DMS114 treated with DMSO at 0.1 percent for 48 hours (cell line): ENCODE measurements around the gene DHRS12.
"Not testable (repeated sequence)": the region's sequence is repeated elsewhere in the genome, so short reads cannot be mapped to it uniquely, and the experiment has no call there.

ENCODE experiments used
- DNase-seq: peaks from one replicate; lab custom pipeline; 2025; ENCODE audit not compliant: unreplicated experiment; lab: John Stamatoyannopoulos, UW

The DHRS12 gene

GRCh38 chr13:51828730-51829567 lies 25.0 kb upstream of the DHRS12 start:
- DNase-seq, result no peak

DNA sequence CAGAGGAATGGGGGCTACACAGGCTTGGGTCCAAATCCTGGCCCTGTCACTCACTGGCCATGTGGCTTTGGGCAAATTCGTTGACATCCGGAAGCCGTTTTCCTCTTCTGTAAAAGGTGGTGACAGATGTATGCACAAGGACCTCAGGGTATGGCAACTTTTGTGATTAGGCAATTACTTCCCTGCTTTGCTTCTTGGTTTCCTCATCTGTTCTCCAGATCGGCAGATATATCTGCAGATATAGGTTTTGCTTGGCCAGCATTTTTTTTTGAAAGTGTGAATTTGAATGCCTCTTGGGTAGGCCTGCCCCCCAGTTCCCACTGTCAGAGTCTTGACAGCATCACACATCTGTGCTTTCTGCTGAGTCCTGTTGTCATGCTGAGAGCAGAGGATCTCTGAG lies 23.3 kb upstream of the DHRS12 start:
- no peak for DNase-seq

GRCh38 chr13:51826606-51827005 lies 22.6 kb upstream of the DHRS12 start:
- DNase-seq, result no peak

GRCh38 chr13:51825681-51826254 lies 21.8 kb upstream of the DHRS12 start:
- no peak for DNase-seq

DNA sequence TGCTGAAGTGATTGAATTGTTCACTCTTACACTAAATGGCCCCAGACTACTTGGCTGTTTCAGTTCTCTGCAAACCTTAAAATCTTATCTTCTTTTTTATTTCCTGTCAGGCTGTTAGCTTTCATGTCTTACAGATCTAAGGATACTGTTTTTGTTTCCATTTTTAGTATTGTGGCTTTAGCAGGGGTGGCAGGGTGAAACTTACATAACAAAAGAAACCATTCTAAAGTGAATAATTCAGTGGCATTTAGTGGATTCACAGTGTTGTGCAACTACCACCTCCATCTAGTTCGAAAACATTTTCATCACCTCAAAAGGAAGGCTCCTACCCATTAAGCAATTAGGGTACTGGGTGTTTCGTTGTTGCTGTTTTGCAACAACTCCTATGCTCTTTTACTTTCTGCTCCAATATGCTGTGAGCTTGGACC lies 21.2 kb upstream of the DHRS12 start:
- no peak for DNase-seq

- not testable (repeated sequence) for DNase-seq
Measured at GRCh38 chr13:51824712-51825111, 20.7 kb upstream of the DHRS12 start.

- no peak for DNase-seq
Measured at GRCh38 chr13:51823863-51824262, 19.9 kb upstream of the DHRS12 start.

DNA sequence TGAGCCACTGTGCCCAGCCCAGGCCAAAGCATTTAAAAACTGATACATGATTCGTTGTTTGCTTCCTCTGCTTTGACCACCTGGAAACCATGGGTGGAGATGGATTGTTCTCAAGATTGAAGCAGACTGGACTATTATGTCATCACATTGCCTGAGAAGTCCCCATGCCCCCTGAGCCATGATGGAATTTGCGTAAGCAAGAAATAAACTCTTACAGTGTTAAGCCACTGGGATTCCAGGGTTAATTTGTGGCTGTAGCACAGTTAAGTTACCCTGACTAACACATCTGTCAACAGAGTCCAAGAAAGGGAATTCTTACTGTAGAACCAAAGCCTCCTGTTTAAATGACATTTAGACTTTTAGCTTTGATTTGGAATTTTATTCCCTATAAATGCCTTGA lies 19.4 kb upstream of the DHRS12 start:
- no peak for DNase-seq

DNA sequence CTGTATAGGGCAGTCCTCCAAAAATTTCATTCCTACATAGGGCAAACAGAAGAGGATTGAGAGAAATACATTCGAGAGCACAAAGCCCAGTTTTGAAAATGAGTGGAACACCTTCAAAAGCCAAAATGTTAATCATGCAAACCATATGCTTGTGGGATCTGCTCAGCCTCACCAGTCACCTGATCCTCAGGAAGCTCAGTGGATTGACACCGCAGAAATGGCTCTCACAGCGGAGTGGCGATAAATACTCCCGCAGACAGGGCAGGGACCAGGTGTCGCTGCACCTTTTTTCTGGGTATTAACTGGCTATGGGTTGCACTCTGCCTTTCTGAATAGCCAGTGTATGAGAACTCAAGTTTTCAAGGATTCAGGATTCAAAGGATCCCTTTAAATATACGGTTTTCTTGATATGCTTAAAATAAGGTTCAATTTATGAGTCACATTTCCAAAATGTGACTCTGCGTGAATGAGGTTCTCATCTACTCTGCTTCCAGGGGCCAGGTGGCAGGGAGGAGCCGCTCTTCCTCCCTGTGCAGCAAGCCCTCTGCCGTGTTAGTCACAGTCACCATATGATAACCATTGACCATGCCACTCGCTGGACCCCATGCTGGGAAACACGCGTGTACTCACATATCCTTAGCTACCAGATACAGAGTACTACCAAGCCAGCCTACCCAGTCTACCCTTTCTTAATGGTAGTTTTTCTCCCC lies 18.3 kb upstream of the DHRS12 start:
- DNase-seq, result no peak

GRCh38 chr13:51821606-51822005 lies 17.6 kb upstream of the DHRS12 start:
- no peak for DNase-seq

DNA sequence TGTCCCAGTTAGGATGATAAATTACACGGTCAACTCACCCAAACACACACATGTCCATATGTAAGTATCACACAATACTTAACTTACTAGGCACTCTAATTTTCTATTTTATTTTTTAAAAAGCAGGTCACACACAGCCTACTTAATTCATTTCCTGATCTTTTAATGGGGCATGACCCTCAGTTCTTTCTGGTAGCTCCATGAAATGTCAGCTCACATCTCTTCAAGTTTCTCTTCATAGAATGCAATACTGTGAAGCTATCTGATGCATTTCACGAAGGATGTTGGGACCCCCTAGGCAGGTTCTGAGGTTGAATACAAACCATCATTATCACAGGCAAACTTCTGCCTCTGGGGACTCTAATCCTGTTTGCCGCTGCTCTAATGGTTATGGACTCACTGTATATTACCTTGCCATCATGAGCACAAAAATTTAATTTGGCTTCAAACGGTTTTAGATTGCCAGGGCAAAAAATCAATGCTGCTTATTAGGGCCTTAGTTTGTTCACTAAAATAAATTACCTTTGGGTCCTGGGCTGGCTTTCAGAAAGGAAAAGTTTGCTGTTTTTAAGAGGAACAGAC lies 16.1 kb upstream of the DHRS12 start:
- DNase-seq, result no peak

DNA sequence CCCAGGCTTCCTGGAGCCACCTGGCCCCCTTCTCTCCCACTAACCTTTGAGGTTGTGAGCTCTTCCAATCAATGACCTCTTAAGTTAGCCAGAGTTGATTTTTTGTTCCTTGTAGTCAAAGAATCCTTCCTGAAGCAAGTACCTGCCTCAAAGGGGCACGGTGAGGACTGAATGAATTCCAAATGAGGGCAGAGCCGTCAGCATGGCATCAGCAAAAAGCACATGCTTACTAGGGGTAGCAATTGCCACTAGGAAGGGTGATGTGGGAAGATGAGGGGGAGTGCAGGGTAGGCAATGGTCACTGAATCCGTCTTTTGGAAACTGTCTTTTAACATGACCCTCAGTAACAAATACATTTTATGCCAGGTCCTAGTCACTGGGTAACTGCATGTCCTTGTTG lies 15.6 kb upstream of the DHRS12 start:
- DNase-seq, result no peak

- no peak for DNase-seq
Measured at GRCh38 chr13:51818781-51819511, 15.0 kb upstream of the DHRS12 start.

DNA sequence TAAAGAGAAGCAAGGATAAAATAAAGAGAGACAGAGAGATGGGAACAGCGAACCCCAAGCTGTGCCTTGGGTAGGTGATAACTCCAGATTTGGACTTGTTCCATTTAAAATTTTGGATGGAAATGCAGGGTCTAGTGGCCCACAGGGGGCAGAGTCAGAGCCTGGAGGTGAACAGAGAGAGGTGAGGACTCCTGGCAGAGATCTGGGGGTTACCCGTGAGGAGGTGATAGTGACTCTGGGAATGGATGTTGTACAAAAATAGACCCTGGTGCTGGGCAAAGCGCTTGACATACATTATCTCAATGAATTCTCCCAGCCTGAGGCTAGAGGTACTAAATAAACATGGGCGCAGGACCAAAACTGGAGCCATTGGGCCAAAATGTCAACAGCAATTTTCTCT lies 14.3 kb upstream of the DHRS12 start:
- DNase-seq, result no peak

- DNase-seq, result no peak
Measured at GRCh38 chr13:51817717-51818116, 13.8 kb upstream of the DHRS12 start.

DNA sequence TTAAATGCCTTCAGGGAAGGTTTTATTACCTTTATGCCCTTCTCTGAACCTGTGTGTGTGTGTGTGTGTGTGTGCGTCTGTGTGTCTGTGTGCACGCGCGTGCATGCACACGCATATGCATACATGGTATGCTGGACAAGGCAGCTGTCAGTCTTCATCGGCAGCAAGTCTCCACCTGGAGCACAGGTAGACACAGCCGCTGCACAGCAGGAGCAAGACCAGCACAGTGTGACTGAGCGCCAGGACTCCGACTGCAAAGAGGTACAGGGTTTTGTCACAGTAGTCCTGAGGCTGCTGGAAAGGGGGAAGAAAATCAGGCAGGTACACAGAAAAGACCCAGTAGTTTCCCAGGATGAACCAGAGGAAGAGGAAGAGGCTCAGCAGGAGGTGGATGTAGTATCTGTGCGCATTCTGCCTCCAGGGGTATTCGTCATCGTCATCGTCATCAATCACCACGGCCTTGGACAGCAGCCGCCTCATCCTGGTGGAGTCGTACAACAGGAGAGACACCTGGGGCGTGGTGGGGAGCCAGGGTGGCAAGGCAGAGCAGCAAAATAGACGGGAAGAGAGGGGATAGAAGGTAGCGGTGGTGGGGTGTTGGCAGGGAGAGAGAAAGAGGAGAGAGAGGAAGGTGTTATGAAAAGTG lies 12.8 kb upstream of the DHRS12 start:
- DNase-seq, result no peak

DNA sequence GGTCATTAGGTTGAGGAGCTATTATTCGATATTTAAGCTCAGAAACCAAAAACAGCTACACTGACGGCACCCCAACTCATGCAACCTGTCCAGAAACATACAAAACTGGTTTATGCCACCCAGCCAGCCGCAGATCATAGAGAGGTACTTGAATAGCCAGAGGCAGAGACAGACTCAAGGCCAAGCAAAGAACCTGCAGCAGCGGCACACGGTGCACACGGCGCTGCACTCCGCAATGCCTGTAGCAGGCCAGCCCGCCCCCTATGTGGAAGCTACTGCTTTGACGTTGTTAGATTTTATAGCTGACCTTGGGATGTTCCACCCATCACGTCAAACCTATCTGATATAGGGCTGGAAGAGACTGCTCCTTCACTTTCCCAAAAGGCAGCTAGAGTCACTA lies 11.9 kb upstream of the DHRS12 start:
- DNase-seq, result no peak

DNA sequence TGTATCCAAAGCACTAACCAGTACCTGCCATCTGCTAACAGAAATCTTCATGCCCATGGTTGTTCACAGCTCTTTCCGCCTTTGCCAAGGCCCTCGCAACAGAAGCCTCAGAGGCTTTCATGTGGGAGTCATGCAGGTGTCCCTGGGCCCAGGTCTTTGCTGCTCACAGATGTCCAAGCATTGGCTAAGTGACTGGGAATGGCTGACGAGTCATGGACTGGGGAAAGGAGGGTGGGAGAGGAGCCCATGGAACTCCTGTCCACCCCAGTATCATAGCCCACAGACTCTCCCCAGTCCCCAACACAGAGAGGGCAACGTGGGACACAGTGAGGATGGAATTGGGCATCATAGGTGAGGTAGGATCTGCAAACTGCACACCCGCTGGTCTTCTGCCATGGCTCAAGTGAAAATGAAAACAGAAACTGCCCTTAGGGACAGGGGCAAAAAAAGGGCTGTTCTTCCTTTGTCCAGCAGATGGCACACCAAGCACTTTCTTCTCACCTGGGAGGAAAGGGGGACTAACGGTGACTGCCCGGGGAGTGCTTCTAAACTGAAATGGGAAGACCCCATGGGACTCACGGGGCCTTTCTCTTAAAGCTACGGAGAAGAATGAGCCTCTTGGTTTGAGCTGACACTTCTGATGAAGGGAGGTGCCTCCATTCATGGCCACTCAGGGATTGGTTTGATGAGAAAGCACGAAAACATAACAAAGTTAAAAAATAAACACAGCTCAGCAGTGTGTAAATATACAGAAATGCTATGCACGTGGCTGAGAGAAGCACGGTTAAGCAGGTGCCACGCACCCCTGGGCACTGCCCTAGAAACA lies 11.1 kb upstream of the DHRS12 start:
- DNase-seq, result peak; percentile 14

DNA sequence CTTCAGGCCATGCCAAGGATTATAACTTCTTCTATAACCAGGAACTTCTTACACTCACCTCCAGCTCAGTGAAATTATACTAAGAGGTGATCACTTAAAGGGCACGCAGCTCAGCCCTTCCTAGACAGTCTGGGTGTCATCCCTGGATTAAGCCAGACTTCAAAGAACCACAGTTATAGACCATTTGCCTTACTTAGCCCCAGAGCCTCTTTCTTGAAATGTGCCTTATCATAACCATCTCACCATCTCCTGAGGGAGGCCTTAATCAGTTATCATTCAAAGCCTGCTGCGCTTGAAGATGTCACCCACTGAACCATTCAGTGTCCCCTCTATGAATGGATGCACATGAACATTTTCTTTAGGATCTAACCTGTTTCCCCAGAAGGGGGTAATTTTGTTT lies 10.1 kb upstream of the DHRS12 start:
- no peak for DNase-seq
